Right lobe of liver (tissue), 4 donors: ENCODE results near the gene HSD17B8.

Source experiments
- CTCF ChIP-seq, 4 donors: fragments of 200-600 bp in 3 of 4; fragments of 450-650 bp in 1 of 4; IDR thresholded peaks; one replicate each; pipeline versions ENCODE4 v1.5.1 to v1.8.0; 2016 to 2022; ENCODE audit warnings: antibody characterized with exemption in 4 of 4, mild to moderate bottlenecking in 2 of 4
- POLR2A ChIP-seq: fragments of 450-650 bp; IDR thresholded peaks from one replicate; pipeline ENCODE4 v1.6.1; 2017; ENCODE audit warnings: antibody characterized with exemption, mild to moderate bottlenecking
- donor health status: DM: no; HTN: no; CAD: no.
- donor health status: DM: no; HTN: no; CAD: no.
- donor health status: DM: no; HTN: yes; CAD: no.

- TF ChIP-seq CTCF (IDR thresholded peaks at IDR 0.05) (no peak), POLR2A (no peak)
These were observed 50.1 kb downstream of the HSD17B8 start for GRCh38 chr6:33254591-33254990.
